GM12892 (cell line): ENCODE results near the gene MXRA5. TPM values are rescaled to one million over a fixed set of nuclear protein-coding genes. Genes with fewer than 3 reads are reported as not detected.
"Not testable (repeated sequence)": the region's sequence is repeated elsewhere in the genome, so short reads cannot be mapped to it uniquely, and the experiment has no call there.

Experiments used
- DNase-seq: peaks from one replicate; pipeline ENCODE4 v3.0.0; 2011; ENCODE audit not compliant: insufficient read length
- FAIRE-seq: peaks from 2 replicates; lab custom pipeline; 2011; peaks lifted over from hg19 to GRCh38; lab: Jason Lieb, UNC
- POLR2A ChIP-seq: IDR thresholded peaks from 2 replicates; pipeline ENCODE4 v1.6.1; 2011; ENCODE audit warnings: low read depth, low read length, control low read depth
- POLR2AphosphoS5 ChIP-seq: IDR thresholded peaks from 2 replicates; pipeline ENCODE4 v1.6.1; 2011; ENCODE audit warnings: low read depth, low read length, control low read depth
- TAF1 ChIP-seq: IDR thresholded peaks from 2 replicates; pipeline ENCODE4 v1.6.1; 2011; ENCODE audit warnings: low read depth, mild to moderate bottlenecking, control low read depth, low read length, borderline replicate concordance
- polyA plus RNA-seq: library from polyadenylated mRNA; unstranded; fragments of >200 nt; gene quantifications from one replicate; pipeline ENCODE4 v1.2.1, GENCODE V29; 2012; ENCODE audit warnings: missing spikeins, inconsistent platforms; ENCODE audit not compliant: missing spikeins

MXRA5 gene, protein sequence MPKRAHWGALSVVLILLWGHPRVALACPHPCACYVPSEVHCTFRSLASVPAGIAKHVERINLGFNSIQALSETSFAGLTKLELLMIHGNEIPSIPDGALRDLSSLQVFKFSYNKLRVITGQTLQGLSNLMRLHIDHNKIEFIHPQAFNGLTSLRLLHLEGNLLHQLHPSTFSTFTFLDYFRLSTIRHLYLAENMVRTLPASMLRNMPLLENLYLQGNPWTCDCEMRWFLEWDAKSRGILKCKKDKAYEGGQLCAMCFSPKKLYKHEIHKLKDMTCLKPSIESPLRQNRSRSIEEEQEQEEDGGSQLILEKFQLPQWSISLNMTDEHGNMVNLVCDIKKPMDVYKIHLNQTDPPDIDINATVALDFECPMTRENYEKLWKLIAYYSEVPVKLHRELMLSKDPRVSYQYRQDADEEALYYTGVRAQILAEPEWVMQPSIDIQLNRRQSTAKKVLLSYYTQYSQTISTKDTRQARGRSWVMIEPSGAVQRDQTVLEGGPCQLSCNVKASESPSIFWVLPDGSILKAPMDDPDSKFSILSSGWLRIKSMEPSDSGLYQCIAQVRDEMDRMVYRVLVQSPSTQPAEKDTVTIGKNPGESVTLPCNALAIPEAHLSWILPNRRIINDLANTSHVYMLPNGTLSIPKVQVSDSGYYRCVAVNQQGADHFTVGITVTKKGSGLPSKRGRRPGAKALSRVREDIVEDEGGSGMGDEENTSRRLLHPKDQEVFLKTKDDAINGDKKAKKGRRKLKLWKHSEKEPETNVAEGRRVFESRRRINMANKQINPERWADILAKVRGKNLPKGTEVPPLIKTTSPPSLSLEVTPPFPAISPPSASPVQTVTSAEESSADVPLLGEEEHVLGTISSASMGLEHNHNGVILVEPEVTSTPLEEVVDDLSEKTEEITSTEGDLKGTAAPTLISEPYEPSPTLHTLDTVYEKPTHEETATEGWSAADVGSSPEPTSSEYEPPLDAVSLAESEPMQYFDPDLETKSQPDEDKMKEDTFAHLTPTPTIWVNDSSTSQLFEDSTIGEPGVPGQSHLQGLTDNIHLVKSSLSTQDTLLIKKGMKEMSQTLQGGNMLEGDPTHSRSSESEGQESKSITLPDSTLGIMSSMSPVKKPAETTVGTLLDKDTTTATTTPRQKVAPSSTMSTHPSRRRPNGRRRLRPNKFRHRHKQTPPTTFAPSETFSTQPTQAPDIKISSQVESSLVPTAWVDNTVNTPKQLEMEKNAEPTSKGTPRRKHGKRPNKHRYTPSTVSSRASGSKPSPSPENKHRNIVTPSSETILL (N-terminal part only)
- not detected for polyA plus RNA-seq

DNA sequence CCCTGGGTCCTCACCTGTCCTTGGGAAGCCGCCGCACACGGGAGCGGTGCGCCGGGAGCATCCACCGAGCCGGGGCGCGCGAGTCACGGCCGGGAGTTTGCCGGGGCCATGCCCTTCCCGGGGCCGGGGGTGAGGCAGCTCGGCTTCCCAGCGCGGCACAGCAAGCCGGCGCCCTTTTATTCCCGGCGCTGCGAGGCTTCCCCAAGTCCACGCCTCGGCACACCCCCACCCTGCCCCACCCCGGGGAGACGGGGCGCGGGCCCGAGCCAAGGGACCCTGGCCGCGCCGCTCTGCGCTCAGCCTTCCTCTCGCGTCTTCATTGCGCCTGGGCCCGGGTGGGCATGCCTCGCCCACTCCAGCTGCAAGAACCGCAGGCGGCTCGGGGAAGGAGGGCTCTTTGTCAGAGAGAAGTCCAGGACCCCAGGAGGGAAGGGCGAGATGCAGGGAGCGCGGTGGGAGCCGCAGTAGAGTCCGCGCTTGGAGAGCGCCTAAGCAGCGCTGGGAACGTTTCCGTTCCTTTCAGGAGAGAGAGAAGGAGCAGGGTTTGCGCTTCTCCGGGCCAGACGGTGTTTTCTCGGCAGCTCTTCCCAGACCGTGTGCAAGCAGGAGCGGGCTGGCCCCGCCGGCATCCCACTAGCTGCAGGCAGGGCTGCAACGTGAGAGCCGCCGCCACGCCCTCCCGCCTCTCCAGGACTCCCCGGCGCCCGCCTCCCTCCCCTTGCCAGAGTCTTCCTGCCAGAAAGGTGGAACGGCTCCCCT, at the start of gene MXRA5:
Gene MXRA5 (minus strand): TSS at position 152 of the 759 bp plus-strand sequence. CDS start 2,819 bp downstream, outside the sequence.
- FAIRE-seq, result no peak
- DNase-seq, result no peak
- TF ChIP-seq POLR2AphosphoS5 (no peak), TAF1 (no peak), POLR2A (no peak)

DNA sequence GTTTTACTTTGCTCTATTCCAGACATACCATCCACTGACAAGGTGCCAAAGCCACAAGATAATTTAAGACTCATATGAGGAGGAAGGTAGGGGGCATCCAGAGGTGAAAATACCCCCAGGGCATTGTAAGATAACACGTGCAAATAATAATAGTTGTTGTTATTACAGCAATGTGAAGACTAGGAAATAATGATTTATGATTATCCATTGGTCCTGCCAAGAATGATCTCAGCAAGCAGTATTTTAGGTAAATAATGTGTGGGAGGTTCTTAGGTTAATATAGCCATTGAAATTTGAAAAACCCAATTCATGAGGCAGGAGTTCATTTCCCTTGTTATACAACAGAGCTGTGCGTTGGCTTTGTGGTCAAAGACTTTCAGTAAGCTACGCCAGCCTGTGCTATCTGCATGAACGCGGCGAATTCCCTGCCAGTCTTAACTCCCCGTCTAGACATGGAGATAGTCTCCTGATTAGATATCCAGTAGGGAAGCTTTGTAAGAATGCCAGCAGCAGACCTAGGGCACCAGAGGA, 47.2 kb upstream of the MXRA5 start:
- FAIRE-seq (no peak), DNase-seq (no peak)
- TF ChIP-seq TAF1 (no peak), POLR2AphosphoS5 (no peak), POLR2A (no peak)

DNA sequence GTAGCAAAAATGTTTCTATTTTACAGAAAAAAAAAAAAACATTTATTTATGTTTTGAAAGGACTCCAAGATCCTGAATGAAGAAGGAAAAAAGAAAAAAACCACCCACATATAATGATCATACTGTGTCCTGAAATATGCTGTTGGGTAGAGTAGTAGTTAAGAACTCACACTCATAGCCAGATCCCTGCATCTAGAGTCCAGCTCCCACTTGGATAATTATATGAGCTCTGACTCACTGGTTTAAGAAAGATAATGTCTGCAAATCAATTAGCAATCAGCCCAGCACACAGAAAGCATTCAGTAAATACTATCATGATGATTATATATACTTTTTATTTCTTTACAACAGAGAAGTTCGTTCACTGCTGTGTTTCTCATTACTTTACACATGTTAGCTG, 46.7 kb upstream of the MXRA5 start:
- no peak for TF ChIP-seq TAF1
- no peak for TF ChIP-seq POLR2AphosphoS5
- TF ChIP-seq POLR2A, result no peak
- DNase-seq, result no peak

DNA sequence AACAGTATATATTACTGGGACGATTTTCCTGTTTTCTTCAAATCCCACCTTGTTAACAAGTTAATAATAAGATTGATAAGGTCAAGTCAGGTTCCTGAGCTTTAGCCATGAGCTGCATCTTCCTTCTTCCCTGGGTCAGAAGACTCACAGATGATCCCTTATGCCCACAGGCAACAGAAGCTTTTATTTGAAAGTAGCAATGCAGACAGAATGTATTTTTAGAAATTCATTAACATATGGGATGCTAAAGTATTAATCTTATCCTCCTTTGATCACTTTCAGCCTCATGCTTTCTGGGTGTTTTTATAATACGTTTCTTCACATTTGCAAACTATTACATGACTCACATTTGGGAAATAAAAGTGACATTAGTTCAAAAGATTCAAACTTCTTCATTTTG, 42.0 kb upstream of the MXRA5 start:
- no peak for FAIRE-seq

More for the DNA sequence above, 46.7 kb upstream of the MXRA5 start:
- FAIRE-seq, result no peak

DNA sequence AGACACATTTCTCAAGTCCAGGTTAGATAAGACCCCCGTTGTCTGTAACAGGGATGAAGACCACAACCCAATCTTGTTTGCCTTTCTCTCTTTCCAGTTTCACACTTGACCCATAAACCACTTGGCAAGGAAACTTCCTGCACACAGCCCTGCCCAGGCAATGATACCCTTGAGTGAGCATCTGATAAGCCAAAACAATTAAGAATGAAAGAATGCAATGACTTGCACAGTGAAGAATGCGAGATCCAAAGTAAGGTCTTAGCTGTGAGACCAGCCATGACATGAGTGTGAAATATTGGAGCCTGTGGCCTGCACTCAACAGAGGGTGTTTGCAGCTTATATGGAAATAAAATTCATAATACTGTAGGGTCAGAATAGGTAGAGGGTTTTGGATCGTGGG, 37.9 kb upstream of the MXRA5 start:
- TF ChIP-seq POLR2AphosphoS5, result no peak
- FAIRE-seq (no peak), DNase-seq (no peak)

More for the DNA sequence above, 42.0 kb upstream of the MXRA5 start:
- no peak for DNase-seq
- TF ChIP-seq POLR2AphosphoS5, result no peak
- TF ChIP-seq TAF1, result no peak
- no peak for TF ChIP-seq POLR2A

DNA sequence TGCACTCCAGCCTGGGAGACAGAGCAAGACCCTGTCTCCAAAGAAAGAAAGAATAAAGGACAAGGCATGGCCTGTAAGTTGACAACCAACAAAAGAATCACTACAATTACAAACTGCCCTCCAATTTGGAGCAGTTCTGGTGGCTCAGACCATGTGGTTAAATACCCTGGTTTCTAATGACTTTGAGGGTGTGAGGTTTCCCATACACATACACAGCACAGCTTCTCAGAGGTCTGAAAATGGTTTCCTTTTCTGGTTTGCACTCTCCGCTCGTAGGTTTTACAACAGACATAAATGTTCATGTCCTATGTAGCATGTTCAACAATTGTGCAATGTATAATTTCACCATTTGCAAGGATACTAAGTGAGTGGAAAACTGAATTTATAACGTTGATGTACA, 34.2 kb upstream of the MXRA5 start:
- TF ChIP-seq TAF1, result no peak
- TF ChIP-seq POLR2AphosphoS5, result no peak
- no peak for TF ChIP-seq POLR2A
- DNase-seq, result no peak
- FAIRE-seq, result no peak

DNA sequence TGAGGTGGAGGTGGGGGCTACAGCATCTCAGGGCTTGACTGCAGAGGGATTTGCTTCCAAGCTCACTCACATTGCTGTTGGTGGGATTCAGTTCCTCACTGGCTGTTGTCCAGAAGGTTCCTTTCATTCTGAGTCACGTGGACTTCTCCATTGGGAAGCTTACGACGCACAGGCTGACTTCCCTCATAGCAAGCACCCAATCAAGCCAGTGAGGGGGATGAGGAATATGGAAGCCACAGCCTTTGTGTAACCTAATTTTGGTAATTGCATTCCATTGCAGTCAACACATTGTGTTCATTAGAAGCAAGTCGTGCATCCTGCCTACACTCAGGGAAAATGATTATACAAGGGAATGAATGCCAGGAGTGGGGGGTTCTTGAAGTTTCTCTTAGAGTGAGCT, 32.7 kb upstream of the MXRA5 start:
- TF ChIP-seq POLR2A, result no peak
- TF ChIP-seq POLR2AphosphoS5, result no peak
- no peak for TF ChIP-seq TAF1
- DNase-seq (no peak), FAIRE-seq (no peak)

DNA sequence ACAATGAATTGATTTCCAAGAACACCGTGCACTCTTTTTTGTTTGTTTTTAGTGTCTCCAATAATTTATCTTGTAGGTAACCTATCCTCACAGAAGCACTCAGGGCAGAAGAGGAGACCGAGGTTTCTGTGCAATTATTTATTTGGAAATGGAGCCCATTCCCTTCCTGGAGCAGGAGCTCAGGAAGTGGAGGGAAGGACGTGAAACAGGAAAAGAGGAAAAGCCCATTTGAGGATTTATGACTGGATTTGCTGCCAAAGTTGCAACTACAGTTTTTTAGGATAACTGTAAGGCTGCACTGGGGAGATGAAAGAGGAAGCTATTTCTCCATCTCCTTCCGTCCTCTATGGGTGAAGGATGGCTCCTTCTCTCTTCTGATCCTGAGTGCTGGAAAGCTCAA, 31.7 kb upstream of the MXRA5 start:
- FAIRE-seq (no peak), DNase-seq (no peak)
- TF ChIP-seq TAF1, result no peak
- no peak for TF ChIP-seq POLR2AphosphoS5
- no peak for TF ChIP-seq POLR2A

DNA sequence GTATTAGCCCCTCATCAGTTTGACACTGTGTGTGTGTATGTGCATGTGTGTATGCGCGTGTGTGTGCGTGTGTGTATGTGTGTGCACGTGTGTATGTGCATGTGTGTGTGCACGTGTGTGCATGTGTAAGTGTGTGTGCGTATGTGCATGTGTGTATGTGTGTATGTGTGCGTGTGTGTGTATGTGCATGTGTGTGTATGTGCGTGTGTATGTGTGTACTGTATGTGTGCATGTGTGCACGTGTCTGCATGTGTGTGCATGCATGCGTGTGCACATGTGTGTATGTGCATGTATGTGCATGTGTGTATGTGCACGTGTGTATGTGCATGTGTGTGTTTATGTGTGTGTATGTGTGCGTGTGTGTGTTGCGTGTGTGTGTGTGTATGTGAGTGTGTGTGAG, 31.1 kb upstream of the MXRA5 start:
- DNase-seq (no peak), FAIRE-seq (peak; percentile 75)
- TF ChIP-seq POLR2A, result no peak
- TF ChIP-seq TAF1, result no peak
- no peak for TF ChIP-seq POLR2AphosphoS5

DNA sequence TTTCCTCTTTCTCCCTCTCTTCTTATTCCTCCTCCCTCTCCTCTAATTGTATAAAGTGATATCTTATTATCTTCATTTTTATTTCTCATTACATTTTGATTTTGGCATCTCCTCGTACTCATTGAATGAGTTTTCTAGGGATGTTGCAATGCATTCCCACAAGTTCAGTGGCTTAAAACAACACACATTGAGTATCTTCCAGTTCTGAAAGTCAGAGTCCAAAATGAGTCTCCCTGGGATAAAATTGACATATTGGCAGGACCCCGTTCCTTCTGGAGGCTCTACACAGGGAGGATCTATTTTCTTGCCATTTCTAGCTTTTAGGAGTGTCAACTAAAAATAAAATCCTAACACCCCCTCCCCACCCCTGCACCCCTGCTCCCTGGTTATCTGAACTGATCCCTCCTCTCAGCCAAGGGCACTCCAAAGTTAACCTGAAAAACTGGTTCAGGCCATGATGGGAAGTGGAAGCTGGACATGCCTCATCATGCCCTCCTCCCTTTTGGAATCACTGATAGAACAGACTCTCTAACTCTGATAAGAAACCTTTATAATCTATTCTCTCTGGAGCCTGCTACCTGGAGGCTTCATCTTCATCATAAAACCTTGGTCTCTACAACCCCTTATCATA, 29.5 kb upstream of the MXRA5 start:
- FAIRE-seq, DNase-seq: not testable (repeated sequence)
